LNCAP (cell line): ENCODE data around the gene KCNE4.

Source experiments
- CTCF ChIP-seq: fragments of 450-650 bp; IDR thresholded peaks from 2 replicates; pipeline ENCODE4 v1.5.1; 2017; ENCODE audit warnings: mild to moderate bottlenecking

KCNE4 gene

GRCh38 chr2:223055140-223055539 lies 3.1 kb downstream of the KCNE4 start:
- TF ChIP-seq CTCF, result no peak

GRCh38 chr2:223055836-223056235 lies 3.8 kb downstream of the KCNE4 start:
- no peak for TF ChIP-seq CTCF

GRCh38 chr2:223056701-223057418 lies 4.9 kb downstream of the KCNE4 start:
- no peak for TF ChIP-seq CTCF

GRCh38 chr2:223057569-223057968 lies 5.6 kb downstream of the KCNE4 start:
- no peak for TF ChIP-seq CTCF

- TF ChIP-seq CTCF, result no peak
Measured at GRCh38 chr2:223058952-223059716, 7.1 kb downstream of the KCNE4 start.

GRCh38 chr2:223060201-223060825 lies 8.3 kb downstream of the KCNE4 start:
- TF ChIP-seq CTCF, result no peak

GRCh38 chr2:223062396-223062795 lies 10.4 kb downstream of the KCNE4 start:
- TF ChIP-seq CTCF, result no peak
